ENCODE measurements around the gene SSRP1. TPM values are rescaled to one million over a fixed set of nuclear protein-coding genes. Genes with fewer than 3 reads are reported as not detected.

Gene SSRP1
- total and polyA plus RNA-seq, 7 donors, result 30.5 to 91.3 (median 54.6) TPM

DNA sequence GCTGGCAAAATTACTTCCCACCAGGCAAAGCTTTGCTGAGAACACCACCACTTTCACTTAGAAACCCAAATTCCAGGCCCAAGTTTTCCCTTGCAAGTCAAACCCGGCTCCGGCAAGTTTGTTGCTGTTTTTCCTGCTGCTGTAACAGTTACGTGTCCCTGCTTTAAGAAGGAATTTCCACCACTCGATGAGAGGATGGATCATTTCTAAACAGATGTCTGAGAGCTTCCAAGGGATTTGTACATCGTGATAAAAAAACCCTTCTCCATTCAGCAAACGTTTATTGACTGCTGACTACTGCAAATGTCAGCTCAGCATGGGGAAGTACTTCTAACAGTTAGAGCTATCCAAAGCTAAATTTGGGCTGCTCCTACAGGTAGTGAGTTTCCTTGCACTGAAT, 22.2 kb upstream of the SSRP1 start:
- WGBS, 2 donors, result 52 to 60% methylated on average over 6 of the region's 6 CpGs
- intact Hi-C loops (cut with DNase I), result loop anchor here (10.0 kb wide), 1 partner anchor 513 kb away; no protein-coding TSS in a partner anchor
- H3K4me3 ChIP-seq, result no peak overlapping the region
- no peaks in the 10 kb centered on the region for H3K36me3 ChIP-seq
- TF ChIP-seq CTCF (IDR thresholded peaks at IDR 0.05) (no peak), POLR2AphosphoS5 (IDR thresholded peaks at IDR 0.05) (no peak)
- no peaks in the 10 kb centered on the region for H3K27me3 ChIP-seq
- no peaks in the 10 kb centered on the region for H3K9me3 ChIP-seq
- peak overlapping the region in 1 of 4 donors; percentile 8 for H3K27ac ChIP-seq
- no peak for DNase-seq
- peaks cover 0 to 4% (median 0%) of the 10 kb centered on the region in 4 donors for H3K4me1 ChIP-seq

DNA sequence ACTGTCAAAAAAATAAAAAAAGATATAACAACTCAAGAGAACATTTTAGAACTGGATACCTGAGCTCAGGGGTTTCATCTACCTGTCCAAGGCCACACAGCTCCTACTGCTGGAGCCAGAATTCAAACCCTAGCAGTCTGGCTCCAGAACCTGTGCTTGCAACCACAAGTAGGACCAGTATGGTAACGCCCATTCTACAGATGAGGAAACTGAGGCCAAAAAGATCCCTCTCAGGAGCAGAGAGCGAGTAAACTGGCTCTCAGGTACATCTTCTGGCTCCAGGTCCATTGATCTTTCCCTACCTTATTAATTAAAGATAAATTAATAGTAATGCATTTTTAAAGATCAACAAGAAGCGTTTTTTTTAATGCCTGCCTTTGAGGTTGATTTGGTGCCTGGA, 21.6 kb upstream of the SSRP1 start:
- Histone ChIP-seq H3K4me3 (no peak overlapping the region), H3K27me3 (no peaks in the 10 kb centered on the region), H3K9me3 (no peaks in the 10 kb centered on the region), H3K4me1 (peaks cover 0 to 4% (median 0%) of the 10 kb centered on the region in 4 donors), H3K36me3 (no peaks in the 10 kb centered on the region), H3K27ac (peak overlapping the region in 1 of 4 donors; percentile 8)
- intact Hi-C loops (cut with DNase I), result loop anchor here (10.0 kb wide), 1 partner anchor 513 kb away; no protein-coding TSS in a partner anchor
- no peak for TF ChIP-seq POLR2A (IDR thresholded peaks at IDR 0.05)
- no peak for TF ChIP-seq CTCF (IDR thresholded peaks at IDR 0.05)
- no peak for TF ChIP-seq POLR2AphosphoS5 (IDR thresholded peaks at IDR 0.05)
- no peak for TF ChIP-seq EP300 (IDR thresholded peaks at IDR 0.05)
- 86 to 88% methylated on average over 3 of the region's 3 CpGs for WGBS, 2 donors
- DNase-seq, result no peak

DNA sequence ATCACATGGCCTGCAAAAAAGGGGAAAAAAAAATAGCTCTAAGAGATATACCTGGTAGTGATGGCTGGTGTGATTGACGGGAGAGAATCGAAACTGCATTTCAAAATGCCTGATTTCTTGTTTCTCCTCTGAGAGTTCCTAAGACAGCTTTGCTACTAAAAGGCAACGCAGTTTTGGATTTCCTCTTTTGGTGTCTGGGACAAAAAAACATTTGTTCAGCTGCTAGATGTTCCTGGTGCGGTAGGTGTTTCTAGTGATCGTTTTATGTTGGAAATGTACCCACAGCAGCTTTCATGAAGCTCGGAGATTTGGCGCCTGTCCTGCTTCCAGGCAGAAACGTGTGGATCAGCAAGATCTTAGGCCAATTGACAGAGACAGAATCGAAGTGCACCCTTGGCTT, 20.6 kb upstream of the SSRP1 start:
- Histone ChIP-seq H3K4me1 (peaks cover 0 to 4% (median 0%) of the 10 kb centered on the region in 4 donors), H3K36me3 (no peaks in the 10 kb centered on the region), H3K27me3 (no peaks in the 10 kb centered on the region), H3K4me3 (no peak overlapping the region), H3K9me3 (no peaks in the 10 kb centered on the region), H3K27ac (no peak overlapping the region)
- 49 to 73% methylated on average over 9 of the region's 9 CpGs for WGBS, 2 donors
- TF ChIP-seq POLR2A (IDR thresholded peaks at IDR 0.05), result no peak
- no peak for TF ChIP-seq POLR2AphosphoS5 (IDR thresholded peaks at IDR 0.05)
- no peak for TF ChIP-seq CTCF (IDR thresholded peaks at IDR 0.05)
- TF ChIP-seq EP300 (IDR thresholded peaks at IDR 0.05), result no peak
- intact Hi-C loops (cut with DNase I), result loop anchor here (10.0 kb wide), 1 partner anchor 511 kb away; no protein-coding TSS in a partner anchor
- DNase-seq, result no peak

DNA sequence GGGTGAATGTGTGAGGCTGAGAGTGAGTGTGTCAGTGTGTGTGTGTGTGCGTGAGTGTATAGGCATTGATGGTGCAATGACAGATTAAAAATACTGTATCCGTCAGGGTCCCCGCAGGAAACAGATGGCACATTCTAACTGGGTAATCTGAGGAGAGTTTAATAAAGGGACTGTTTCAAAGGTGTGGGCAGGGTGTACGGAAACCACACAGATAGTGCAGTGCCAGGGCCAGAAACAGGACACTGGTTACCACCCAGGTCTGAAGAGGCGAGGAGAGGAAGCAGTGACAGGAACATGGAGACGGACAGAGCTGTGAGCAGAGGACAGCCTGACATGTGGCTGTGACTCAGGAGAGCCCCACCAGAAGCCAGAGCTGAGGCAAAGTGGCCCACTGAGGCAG, 19.0 kb upstream of the SSRP1 start:
- TF ChIP-seq POLR2A (IDR thresholded peaks at IDR 0.05) (no peak), POLR2AphosphoS5 (IDR thresholded peaks at IDR 0.05) (no peak), CTCF (IDR thresholded peaks at IDR 0.05) (no peak), EP300 (IDR thresholded peaks at IDR 0.05) (no peak)
- H3K4me1 ChIP-seq, result peaks cover 0 to 9% (median 3%) of the 10 kb centered on the region in 4 donors
- WGBS, 2 donors, result 59 to 89% methylated on average over 6 of the region's 6 CpGs
- no peaks in the 10 kb centered on the region for H3K36me3 ChIP-seq
- DNase-seq, result no peak
- intact Hi-C loops (cut with DNase I), result loop anchor here (10.0 kb wide), 1 partner anchor 510 kb away; no protein-coding TSS in a partner anchor
- no peak overlapping the region for H3K4me3 ChIP-seq
- H3K27ac ChIP-seq, result no peak overlapping the region
- no peaks in the 10 kb centered on the region for H3K27me3 ChIP-seq
- no peaks in the 10 kb centered on the region for H3K9me3 ChIP-seq

GRCh38 chr11:57353852-57354251, 18.2 kb upstream of the SSRP1 start:
- intact Hi-C loops (cut with DNase I), result loop anchor here (10.0 kb wide), 1 partner anchor 509 kb away; no protein-coding TSS in a partner anchor
- Histone ChIP-seq H3K27ac (no peak overlapping the region), H3K4me3 (no peak overlapping the region), H3K36me3 (no peaks in the 10 kb centered on the region), H3K9me3 (no peaks in the 10 kb centered on the region), H3K27me3 (no peaks in the 10 kb centered on the region), H3K4me1 (peaks cover 0 to 11% (median 5%) of the 10 kb centered on the region in 4 donors)
- 79 to 81% methylated on average over 4 of the region's 4 CpGs for WGBS, 2 donors
- TF ChIP-seq CTCF (IDR thresholded peaks at IDR 0.05) (no peak), EP300 (IDR thresholded peaks at IDR 0.05) (no peak), POLR2A (IDR thresholded peaks at IDR 0.05) (no peak), POLR2AphosphoS5 (IDR thresholded peaks at IDR 0.05) (no peak)
- no peak for DNase-seq
